IPS-15b (cell line): ENCODE data around the gene PAK4.

ENCODE experiments used
- H3K27me3 ChIP-seq: one replicate; pipeline ENCODE4 v1.6.1; 2013; ENCODE audit warnings: low read length; ENCODE audit not compliant: control insufficient read depth, insufficient read depth
- H3K36me3 ChIP-seq: one replicate; pipeline ENCODE4 v1.6.1; 2013; ENCODE audit warnings: low read length; ENCODE audit not compliant: control insufficient read depth, insufficient read depth
- H3K4me1 ChIP-seq: one replicate; pipeline ENCODE4 v1.6.1; 2013; ENCODE audit warnings: mild to moderate bottlenecking, low read length; ENCODE audit not compliant: control insufficient read depth, insufficient read depth
- H3K4me3 ChIP-seq: one replicate; pipeline ENCODE4 v1.5.1; 2013; ENCODE audit warnings: low read depth, low read length
- H3K9ac ChIP-seq: one replicate; pipeline ENCODE4 v1.6.1; 2013; ENCODE audit warnings: low read depth, mild to moderate bottlenecking, low read length
- H3K9me3 ChIP-seq: one replicate; pipeline ENCODE4 v1.6.1; 2013; ENCODE audit warnings: mild to moderate bottlenecking, low read length; ENCODE audit not compliant: control insufficient read depth, insufficient read depth

PAK4 gene

GRCh38 chr19:39187552-39187943 lies 62.0 kb downstream of the PAK4 start:
- Histone ChIP-seq H3K9ac (no peak overlapping the region), H3K36me3 (no peaks in the 10 kb centered on the region), H3K4me3 (no peak overlapping the region), H3K4me1 (no peaks in the 10 kb centered on the region), H3K27me3 (no peaks in the 10 kb centered on the region), H3K9me3 (no peaks in the 10 kb centered on the region)

GRCh38 chr19:39188960-39189359 lies 63.4 kb downstream of the PAK4 start:
- Histone ChIP-seq H3K9ac (no peak overlapping the region), H3K4me3 (no peak overlapping the region), H3K9me3 (no peaks in the 10 kb centered on the region), H3K36me3 (no peaks in the 10 kb centered on the region), H3K27me3 (no peaks in the 10 kb centered on the region), H3K4me1 (no peaks in the 10 kb centered on the region)

GRCh38 chr19:39190768-39191167 lies 65.2 kb downstream of the PAK4 start:
- Histone ChIP-seq H3K27me3 (no peaks in the 10 kb centered on the region), H3K4me1 (no peaks in the 10 kb centered on the region), H3K4me3 (no peak overlapping the region), H3K9me3 (no peaks in the 10 kb centered on the region), H3K36me3 (no peaks in the 10 kb centered on the region), H3K9ac (no peak overlapping the region)

GRCh38 chr19:39192846-39193245 lies 67.3 kb downstream of the PAK4 start:
- H3K4me3 ChIP-seq, result no peak overlapping the region
- H3K9ac ChIP-seq, result no peak overlapping the region
- no peaks in the 10 kb centered on the region for H3K36me3 ChIP-seq
- H3K27me3 ChIP-seq, result peaks cover 12% of the 10 kb centered on the region
- H3K9me3 ChIP-seq, result no peaks in the 10 kb centered on the region
- H3K4me1 ChIP-seq, result peaks cover 4% of the 10 kb centered on the region

- Histone ChIP-seq H3K36me3 (no peaks in the 10 kb centered on the region), H3K9ac (no peak overlapping the region), H3K4me3 (no peak overlapping the region), H3K9me3 (no peaks in the 10 kb centered on the region), H3K4me1 (peaks cover 4% of the 10 kb centered on the region), H3K27me3 (peaks cover 16% of the 10 kb centered on the region)
These were observed 68.2 kb downstream of the PAK4 start for GRCh38 chr19:39193803-39194202.

- no peak overlapping the region for H3K4me3 ChIP-seq
- peaks cover 16% of the 10 kb centered on the region for H3K27me3 ChIP-seq
- peaks cover 4% of the 10 kb centered on the region for H3K4me1 ChIP-seq
- H3K36me3 ChIP-seq, result no peaks in the 10 kb centered on the region
- no peaks in the 10 kb centered on the region for H3K9me3 ChIP-seq
- H3K9ac ChIP-seq, result no peak overlapping the region
These were observed 69.4 kb downstream of the PAK4 start for GRCh38 chr19:39194832-39195542.

GRCh38 chr19:39195755-39196154 lies 70.2 kb downstream of the PAK4 start:
- Histone ChIP-seq H3K9me3 (no peaks in the 10 kb centered on the region), H3K9ac (no peak overlapping the region), H3K4me3 (no peak overlapping the region), H3K27me3 (peaks cover 16% of the 10 kb centered on the region), H3K4me1 (peaks cover 4% of the 10 kb centered on the region), H3K36me3 (no peaks in the 10 kb centered on the region)

GRCh38 chr19:39196320-39196719 lies 70.7 kb downstream of the PAK4 start:
- Histone ChIP-seq H3K9ac (no peak overlapping the region), H3K36me3 (no peaks in the 10 kb centered on the region)

GRCh38 chr19:39196860-39197562 lies 71.4 kb downstream of the PAK4 start, which contains the start of gene NCCRP1:
TSS of gene NCCRP1 (plus strand) at chr19:39196964. CDS start at chr19:39196983, 19 bp downstream.
- peaks cover 16% of the 10 kb centered on the region for H3K27me3 ChIP-seq
- H3K9ac ChIP-seq, result no peak within 1 kb of the TSS
- peak within 1 kb of the TSS; percentile 54 for H3K4me3 ChIP-seq
- H3K36me3 ChIP-seq, result no peaks in the 10 kb centered on the region
- peaks cover 6% of the 10 kb centered on the region for H3K4me1 ChIP-seq
- no peaks in the 10 kb centered on the region for H3K9me3 ChIP-seq

More at GRCh38 chr19:39196320-39196719, 70.7 kb downstream of the PAK4 start:
- Histone ChIP-seq H3K9me3 (no peaks in the 10 kb centered on the region), H3K4me3 (peak overlapping the region; percentile 13), H3K4me1 (peaks cover 4% of the 10 kb centered on the region), H3K27me3 (peaks cover 16% of the 10 kb centered on the region)

- Histone ChIP-seq H3K27me3 (peaks cover 19% of the 10 kb centered on the region), H3K9ac (no peak overlapping the region), H3K4me1 (peaks cover 6% of the 10 kb centered on the region), H3K4me3 (no peak overlapping the region), H3K36me3 (no peaks in the 10 kb centered on the region), H3K9me3 (no peaks in the 10 kb centered on the region)
These were observed 72.2 kb downstream of the PAK4 start for GRCh38 chr19:39197808-39198207.

- no peak overlapping the region for H3K4me3 ChIP-seq
- peaks cover 25% of the 10 kb centered on the region for H3K27me3 ChIP-seq
- H3K4me1 ChIP-seq, result peaks cover 6% of the 10 kb centered on the region
- no peak overlapping the region for H3K9ac ChIP-seq
- no peaks in the 10 kb centered on the region for H3K36me3 ChIP-seq
- no peaks in the 10 kb centered on the region for H3K9me3 ChIP-seq
These were observed 73.4 kb downstream of the PAK4 start for GRCh38 chr19:39199025-39199424.
